Stimulated activated CD4-positive, alpha-beta T cell treated with anti-CD3 and anti-CD28 coated beads, TNF-alpha, amount 100 ng/mL, for 1 hour (primary cell): ENCODE results near the gene FLT3.
"Not testable (repeated sequence)": the region's sequence is repeated elsewhere in the genome, so short reads cannot be mapped to it uniquely, and the experiment has no call there.

ENCODE experiments used
- DNase-seq, 3 donors: peaks; one replicate each; pipeline ENCODE4 v3.0.0-alpha.2; 2020; ENCODE audit warnings: low read depth in 3 of 3, low spot score in 1 of 3

Gene FLT3

DNA sequence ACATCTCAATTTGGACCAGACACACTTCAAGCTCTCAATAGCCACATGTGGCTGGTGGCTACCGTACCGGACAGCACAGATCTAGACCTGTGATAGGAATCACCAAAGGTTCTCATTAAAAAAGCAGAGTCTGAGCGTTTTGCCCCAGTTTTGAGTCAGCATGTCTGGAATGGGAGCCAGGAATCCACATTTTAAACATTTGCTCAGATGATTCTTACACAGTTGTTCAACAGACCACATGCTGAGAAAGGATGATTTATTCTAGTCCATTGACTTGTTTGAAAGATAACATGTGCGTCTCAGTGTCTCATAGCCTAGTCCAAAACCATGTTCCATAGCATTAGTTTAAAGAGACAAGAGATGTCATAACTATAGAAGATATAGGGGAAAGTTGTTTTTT, 53.4 kb downstream of the FLT3 start:
- no peak for DNase-seq

DNA sequence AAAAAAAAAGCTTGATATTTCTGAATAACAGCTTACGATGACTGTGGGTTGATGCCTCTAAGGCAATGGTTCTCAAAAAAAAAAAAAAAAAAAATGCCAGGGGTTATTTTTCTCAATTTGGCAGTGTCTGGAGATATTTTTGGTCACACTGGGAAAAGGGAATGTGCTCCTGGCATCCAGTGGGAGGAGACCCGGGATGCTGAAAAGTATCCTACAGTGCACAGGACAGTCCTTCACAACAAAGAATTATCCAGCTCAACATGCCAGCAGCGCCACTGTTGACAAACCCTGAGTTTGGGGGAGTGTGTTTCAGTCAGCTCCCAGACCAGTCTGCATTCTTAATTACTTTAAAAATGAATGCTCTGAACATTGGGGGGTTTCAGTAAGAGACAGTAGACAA, 54.5 kb downstream of the FLT3 start:
- DNase-seq = no peak

- DNase-seq = no peak
Measured at GRCh38 chr13:28044608-28045007, 55.8 kb downstream of the FLT3 start.

- DNase-seq = no peak
Measured at GRCh38 chr13:28043224-28043623, 57.2 kb downstream of the FLT3 start.

- DNase-seq = no peak
Measured at GRCh38 chr13:28041501-28041900, 58.9 kb downstream of the FLT3 start.

DNA sequence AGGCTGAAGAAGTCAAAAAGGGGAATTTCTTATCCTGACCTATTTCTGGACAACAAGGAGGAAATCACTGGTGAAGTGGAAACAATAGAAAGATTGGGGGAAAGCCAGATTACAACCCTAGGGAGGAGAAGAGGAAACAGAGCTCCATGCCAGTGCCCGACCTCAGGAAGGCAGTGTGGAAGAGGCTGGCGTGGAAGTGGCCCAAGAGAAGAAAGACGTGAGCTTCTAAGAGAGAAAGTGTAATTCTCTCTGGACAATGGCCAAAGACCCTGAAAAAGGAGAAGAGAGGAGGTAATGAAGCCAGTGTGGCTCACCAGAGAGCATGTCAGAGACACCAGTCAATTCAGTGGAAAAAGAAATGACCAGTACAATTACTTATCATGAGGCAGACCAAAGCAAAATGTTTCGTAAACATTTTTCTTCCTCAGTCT, 59.3 kb downstream of the FLT3 start:
- no peak for DNase-seq

DNA sequence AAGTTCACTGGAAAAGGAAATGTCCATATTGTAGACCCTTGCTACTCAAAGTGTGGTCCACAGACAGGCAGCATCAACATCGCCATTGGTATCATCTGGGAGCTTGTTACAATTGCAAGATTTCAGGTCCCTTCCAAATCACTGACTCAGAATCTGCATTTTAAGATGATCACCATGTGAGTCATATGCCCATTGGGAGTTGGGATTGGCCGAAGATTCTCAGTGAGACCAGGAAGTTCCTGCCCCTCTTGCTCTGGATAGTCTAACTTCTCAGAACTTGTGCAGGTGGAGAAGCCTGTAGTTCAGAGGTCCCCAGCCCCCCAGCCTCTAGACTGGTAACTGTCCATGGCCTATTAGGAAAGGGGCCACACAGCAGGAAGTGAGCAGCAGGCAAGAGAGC, 63.0 kb downstream of the FLT3 start:
- no peak for DNase-seq

DNA sequence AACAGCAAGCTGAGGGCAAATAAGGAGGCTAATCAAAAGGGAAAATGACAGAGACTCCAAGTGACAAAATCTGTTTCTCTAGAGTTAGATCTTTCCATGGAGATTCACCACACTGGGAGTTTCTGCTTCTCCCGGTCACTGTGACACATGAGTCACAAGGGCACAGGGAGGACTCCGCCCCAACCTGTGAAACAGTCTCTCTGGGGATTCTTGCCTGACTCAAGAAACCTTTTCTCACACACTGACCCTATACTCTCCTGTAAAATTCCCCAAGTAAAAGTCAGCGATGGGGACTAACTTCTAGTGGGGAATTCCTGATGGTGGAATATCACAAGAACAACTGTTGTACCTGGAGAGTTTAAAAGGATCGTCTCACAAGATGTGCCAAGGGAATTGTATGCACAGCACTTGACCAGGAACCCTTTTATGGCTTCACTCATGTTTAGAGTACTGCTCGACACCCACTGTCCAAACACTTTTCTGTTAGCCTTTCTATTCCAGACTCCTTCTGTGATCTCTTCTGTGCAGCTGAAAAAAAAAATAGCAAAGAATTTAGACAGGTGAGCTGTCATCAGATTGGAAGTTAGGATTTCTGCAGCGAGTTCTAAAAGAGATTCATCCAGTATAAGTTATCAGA, 65.1 kb downstream of the FLT3 start:
- no peak for DNase-seq

- no peak for DNase-seq
Measured at GRCh38 chr13:28033894-28034655, 66.3 kb downstream of the FLT3 start.

DNA sequence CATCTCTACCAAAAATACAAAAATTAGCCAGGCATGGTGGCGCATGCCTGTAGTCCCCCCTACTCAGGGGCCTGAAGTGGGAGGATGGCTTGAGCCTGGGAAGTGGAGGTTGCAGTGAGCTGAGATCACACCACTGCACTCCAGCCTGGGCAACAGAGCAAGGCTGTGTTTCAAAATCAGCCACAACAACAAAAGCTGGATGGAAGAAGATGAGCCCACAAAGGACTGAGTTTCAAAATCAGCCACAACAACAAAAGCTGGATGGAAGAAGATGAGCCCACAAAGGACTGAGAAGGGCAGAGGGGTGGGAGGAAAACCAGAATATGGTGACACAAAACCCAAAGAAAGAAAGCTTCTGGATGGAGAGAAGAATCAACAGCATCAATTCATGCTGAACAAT, 67.9 kb downstream of the FLT3 start:
- not testable (repeated sequence) for DNase-seq

GRCh38 chr13:28031896-28032288, 68.5 kb downstream of the FLT3 start:
- no peak for DNase-seq

DNA sequence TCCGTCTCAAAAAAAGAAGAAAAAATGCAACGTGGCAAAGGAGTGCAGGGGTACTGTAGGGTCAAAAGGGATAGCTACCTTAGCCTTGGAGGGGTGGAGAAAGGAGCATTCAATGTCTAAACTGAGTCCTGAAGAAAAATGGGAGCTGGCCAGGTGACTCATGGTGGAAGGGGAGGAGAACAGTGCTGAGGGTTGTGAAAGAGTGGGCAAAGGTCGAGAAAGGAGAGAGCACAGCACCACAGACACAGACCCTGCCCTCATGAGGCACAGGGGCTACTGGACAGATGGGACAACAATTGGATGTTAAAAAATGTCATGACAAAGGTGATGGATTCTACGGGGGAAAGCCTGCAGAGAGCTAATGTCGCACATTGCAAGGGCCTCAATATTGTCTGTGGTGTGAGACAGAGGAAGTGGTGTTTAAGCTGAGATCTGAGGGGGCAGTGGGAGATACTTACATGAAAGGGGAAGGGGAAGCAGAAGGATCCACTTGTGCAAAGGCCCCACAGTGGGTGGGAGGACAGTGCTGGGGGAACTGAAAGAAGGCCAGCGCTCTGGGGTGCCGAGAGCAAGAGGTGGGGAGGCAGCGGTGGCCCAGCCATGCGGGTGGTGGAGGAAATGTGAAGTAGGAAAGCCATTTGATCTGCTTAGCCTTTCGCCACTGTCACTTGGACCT, 69.0 kb downstream of the FLT3 start:
- DNase-seq = no peak

GRCh38 chr13:28027607-28028364, 72.6 kb downstream of the FLT3 start:
- DNase-seq = no peak

DNA sequence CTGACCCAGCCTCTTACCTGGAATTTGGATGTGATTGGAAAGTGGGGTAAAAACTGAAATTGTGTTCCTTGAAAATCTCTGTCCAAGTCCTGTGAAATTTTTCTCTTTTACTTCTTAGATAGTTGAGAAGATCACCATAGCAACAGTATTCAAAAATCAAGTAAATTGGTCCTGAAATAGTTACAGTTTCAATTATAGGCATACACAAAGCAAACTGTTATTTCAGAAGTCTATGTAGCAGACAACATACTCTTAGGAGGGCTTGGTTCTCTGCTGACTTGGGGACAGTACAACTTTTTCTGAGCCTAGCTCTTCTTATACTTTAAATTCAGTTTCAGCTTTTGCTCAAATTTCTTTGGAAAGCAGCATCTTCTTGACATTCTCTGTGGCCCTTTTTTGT, 73.3 kb downstream of the FLT3 start:
- DNase-seq = no peak

- DNase-seq = no peak
Measured at GRCh38 chr13:28026508-28026907, 73.9 kb downstream of the FLT3 start.

- no peak for DNase-seq
Measured at GRCh38 chr13:28022848-28023518, 77.4 kb downstream of the FLT3 start.

GRCh38 chr13:28014301-28014700, 86.1 kb downstream of the FLT3 start:
- no peak for DNase-seq

GRCh38 chr13:28013482-28013881, 86.9 kb downstream of the FLT3 start:
- DNase-seq = no peak

- no peak for DNase-seq
Measured at GRCh38 chr13:28012896-28013295, 87.5 kb downstream of the FLT3 start.

DNA sequence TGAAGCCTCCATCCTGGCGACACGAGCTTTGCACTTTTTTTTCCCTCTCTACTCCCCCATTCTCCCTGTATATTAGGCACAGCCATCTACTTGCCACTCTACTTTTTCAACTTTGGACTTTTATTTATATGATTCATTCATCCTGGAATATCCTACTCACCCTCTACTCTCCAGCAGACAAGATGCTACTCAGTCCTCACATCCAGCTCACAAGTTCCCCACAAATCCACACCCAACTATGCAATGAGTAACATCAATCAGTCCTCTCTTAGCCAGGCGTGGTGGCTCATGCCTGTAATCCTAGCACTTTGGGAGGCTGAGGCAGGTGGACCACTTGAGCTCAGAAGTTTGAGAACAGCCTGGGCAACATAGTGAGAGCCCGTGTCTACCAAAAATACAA, 88.0 kb downstream of the FLT3 start:
- DNase-seq = no peak

DNA sequence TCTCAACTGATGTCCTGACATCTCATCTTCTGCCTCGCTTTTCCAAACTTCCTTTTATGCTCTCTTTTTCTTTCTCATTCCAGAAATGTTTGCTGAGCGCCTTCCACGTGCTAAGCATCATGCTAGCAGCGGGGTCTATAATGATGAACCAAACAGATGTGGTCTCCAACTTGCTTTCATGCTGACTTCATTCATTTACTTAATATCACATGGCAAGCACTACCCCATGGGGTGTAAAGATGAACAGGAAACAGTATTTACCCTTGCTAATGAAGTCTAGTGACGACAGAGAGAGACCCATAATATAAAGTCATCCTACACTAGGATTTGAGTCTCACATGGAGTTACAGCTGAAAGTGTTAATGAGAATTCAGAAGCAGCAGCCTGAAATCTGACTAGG, 90.3 kb downstream of the FLT3 start:
- DNase-seq = no peak
